GM12878 (cell line): Measurements from ENCODE around the gene CLECL1. TPM values are rescaled to one million over a fixed set of nuclear protein-coding genes. Genes with fewer than 3 reads are reported as not detected.

ENCODE experiments used
- ASH2L ChIP-seq: fragments of 300-600, 200-600 bp; sonication (generic); IDR thresholded peaks from 2 replicates; pipeline ENCODE4 v1.6.1; 2017; ENCODE audit warnings: low read depth, mild to moderate bottlenecking, borderline replicate concordance
- ATF2 ChIP-seq: IDR thresholded peaks from 2 replicates; pipeline ENCODE4 v1.6.1; 2012; ENCODE audit warnings: low read length, inconsistent platforms
- BCL11A ChIP-seq: IDR thresholded peaks from 2 replicates; pipeline ENCODE4 v1.6.1; 2011; ENCODE audit warnings: low read depth, low read length
- BHLHE40 ChIP-seq, 2 experiments: fragments of 450-650 bp in 1 of 2; IDR thresholded peaks; 2 replicates each; pipeline ENCODE4 v1.6.1; 2011 to 2017; ENCODE audit warnings: low read depth in 2 of 2, borderline replicate concordance in 1 of 2, improper control_type of control experiment in 1 of 2, low read length in 1 of 2, mild to moderate bottlenecking in 1 of 2
- CBX3 ChIP-seq: fragments of 200-600 bp; sonication (generic); IDR thresholded peaks from 2 replicates; pipeline ENCODE4 v1.6.1; 2016; ENCODE audit warnings: low read depth, borderline replicate concordance
- DPF2 ChIP-seq: fragments of 450-650 bp; IDR thresholded peaks from 2 replicates; pipeline ENCODE4 v1.6.1; 2017; ENCODE audit warnings: mild to moderate bottlenecking
- E2F8 ChIP-seq: fragments of 450-650 bp; IDR thresholded peaks from 2 replicates; pipeline ENCODE4 v1.6.1; 2018; ENCODE audit warnings: mild to moderate bottlenecking, low read depth, moderate library complexity; ENCODE audit not compliant: partially characterized antibody
- FOS ChIP-seq: IDR thresholded peaks from 3 replicates; pipeline ENCODE4 v1.6.1; 2011; ENCODE audit warnings: borderline replicate concordance; ENCODE audit not compliant: insufficient read length; ENCODE audit errors: extremely low read depth
- HDGF ChIP-seq: fragments of 450-650 bp; IDR thresholded peaks from 2 replicates; pipeline ENCODE4 v1.6.1; 2016; ENCODE audit warnings: antibody characterized with exemption
- IRF5 ChIP-seq: fragments of 450-650 bp; IDR thresholded peaks from 2 replicates; pipeline ENCODE4 v1.6.1; 2017; ENCODE audit warnings: borderline replicate concordance
- MTA2 ChIP-seq: fragments of 450-650 bp; IDR thresholded peaks from 2 replicates; pipeline ENCODE4 v1.6.1; 2016; ENCODE audit warnings: low read depth, mild to moderate bottlenecking, moderate library complexity
- MTA3 ChIP-seq: IDR thresholded peaks from 2 replicates; pipeline ENCODE4 v1.6.1; 2012; ENCODE audit warnings: low read length, inconsistent platforms, borderline replicate concordance
- NFXL1 ChIP-seq: fragments of 450-650 bp; IDR thresholded peaks from 2 replicates; pipeline ENCODE4 v1.6.1; 2017; ENCODE audit warnings: antibody characterized with exemption, mild to moderate bottlenecking, borderline replicate concordance
- RAD21 ChIP-seq: IDR thresholded peaks from 2 replicates; pipeline ENCODE4 v1.6.1; 2011; ENCODE audit warnings: mild to moderate bottlenecking, low read depth, low read length, moderate library complexity; ENCODE audit not compliant: insufficient read depth
- SIN3A ChIP-seq: IDR thresholded peaks from 2 replicates; pipeline ENCODE4 v1.6.1; 2012; ENCODE audit warnings: low read depth, low read length, improper control_type of control experiment
- SIX5 ChIP-seq: IDR thresholded peaks from 2 replicates; pipeline ENCODE4 v1.6.1; 2011; ENCODE audit warnings: mild to moderate bottlenecking, low read depth, low read length, moderate library complexity; ENCODE audit not compliant: severe bottlenecking
- SMAD1 ChIP-seq: fragments of 450-650 bp; IDR thresholded peaks from 2 replicates; pipeline ENCODE4 v1.6.1; 2018; ENCODE audit warnings: mild to moderate bottlenecking, low read depth; ENCODE audit not compliant: partially characterized antibody
- SMARCA5 ChIP-seq: fragments of 450-650 bp; IDR thresholded peaks from 2 replicates; pipeline ENCODE4 v1.6.1; 2017; ENCODE audit warnings: mild to moderate bottlenecking
- SP1 ChIP-seq: IDR thresholded peaks from one replicate; pipeline ENCODE4 v1.6.1; 2011; ENCODE audit warnings: low read depth, low read length
- SRF ChIP-seq, 2 experiments: IDR thresholded peaks; 2 replicates each; pipeline ENCODE4 v1.6.1; 2011; ENCODE audit warnings: low read depth in 2 of 2, low read length in 2 of 2, mild to moderate bottlenecking in 1 of 2, moderate library complexity in 1 of 2
- STAT1 ChIP-seq: fragments of 450-650 bp; conservative IDR thresholded peaks from 2 replicates; pipeline ENCODE4 v1.6.1; 2014; ENCODE audit warnings: antibody characterized with exemption, mild to moderate bottlenecking
- TBL1XR1 ChIP-seq: IDR thresholded peaks from 2 replicates; pipeline ENCODE4 v1.6.1; 2012; ENCODE audit warnings: low read depth, low read length, improper control_type of control experiment
- TCF3 ChIP-seq: IDR thresholded peaks from 2 replicates; pipeline ENCODE4 v1.6.1; 2012; ENCODE audit warnings: low read depth, mild to moderate bottlenecking, low read length, borderline replicate concordance; ENCODE audit not compliant: insufficient read depth
- USF2 ChIP-seq: IDR thresholded peaks from 2 replicates; pipeline ENCODE4 v1.6.1; 2011; ENCODE audit warnings: low read depth, low read length, improper control_type of control experiment, borderline replicate concordance
- ZNF217 ChIP-seq: fragments of 450-650 bp; IDR thresholded peaks from 2 replicates; pipeline ENCODE4 v1.6.1; 2017; ENCODE audit warnings: antibody characterized with exemption, mild to moderate bottlenecking
- ZNF24 ChIP-seq: fragments of 450-650 bp; IDR thresholded peaks from 2 replicates; pipeline ENCODE4 v1.6.1; 2017; ENCODE audit warnings: antibody characterized with exemption, mild to moderate bottlenecking
- polyA plus RNA-seq, 11 experiments: library from polyadenylated mRNA; depleted of rRNA in 4 of 11; unstranded in 6 of 11; stranded (reverse) in 5 of 11; fragments of >200 nt; fragmentation: Nextera tagmentation in 4 of 11; fragmentation: Illumina TruSeq in 1 of 11; extraction: Ambion mirVana in 4 of 11; extraction: Trizol in 1 of 11; gene quantifications; 1 replicate in 1 of 11; 2 replicates in 10 of 11; pipeline versions ENCODE4 v1.2.1 to v1.2.3, GENCODE V29; 2011 to 2016; ENCODE audit warnings: inconsistent platforms in 2 of 11, missing spikeins in 2 of 11, low read depth in 1 of 11
- total RNA-seq, 4 experiments: library from RNA; depleted of rRNA in 3 of 4; stranded (reverse); fragments of >200 nt in 3 of 4; fragmentation: Illumina TruSeq in 1 of 4; extraction: Trizol in 1 of 4; gene quantifications; 2 replicates each; pipeline versions ENCODE4 v1.2.1 to v1.2.3, GENCODE V29; 2013 to 2021

The CLECL1 gene
- total and polyA plus RNA-seq, 10 of the 15 experiments (the other 5 are each of a cell fraction or from before 2014, with no cell fraction given) = 4.6 to 56.5 (median 46.4) TPM

- TF ChIP-seq BHLHE40 (IDR thresholded peaks at IDR 0.05; ENCODE audit: borderline replicate concordance in 1 of 2, low read depth in 2 of 2, low read length in 1 of 2) (no peak; a peak in 1 of 4 replicates), SIN3A (no peak), DPF2 (peak; percentile 68; the same call in 1 of the 2 replicates), TBL1XR1 (0 out of 2 replicates have a peak, but pooled peaks have one; percentile 15), BCL11A (no peak), USF2 (no peak), SMAD1 (no peak), ASH2L (no peak), FOS (no peak), IRF5 (no peak), STAT1 (no peak), HDGF (no peak), MTA3 (peak; percentile 72; the same call in 1 of the 2 replicates), TCF3 (peak; percentile 62; the same call in 1 of the 2 replicates), SMARCA5 (no peak), RAD21 (0 out of 2 replicates have a peak, but pooled peaks have one; percentile 1), ATF2 (peak; percentile 81), ZNF217 (peak; percentile 65; the same call in 1 of the 2 replicates), ZNF24 (peak; percentile 52; the same call in 1 of the 2 replicates), SIX5 (no peak), SRF (IDR thresholded peaks at IDR 0.05; ENCODE audit: low read depth in 2 of 2, low read length in 2 of 2) (no peak), MTA2 (peak; percentile 71), E2F8 (no peak), CBX3 (no peak), SP1 (no peak), NFXL1 (no peak)
These were observed 11.4 kb downstream of the CLECL1 start (continued) for GRCh38 chr12:9721394-9722092.
